ENCODE measurements around the gene UCP2. TPM values are rescaled to one million over a fixed set of nuclear protein-coding genes. Genes with fewer than 3 reads are reported as not detected.
"Not testable (repeated sequence)": the region's sequence is repeated elsewhere in the genome, so short reads cannot be mapped to it uniquely, and the experiment has no call there.

Gene UCP2
- total RNA-seq, 1 experiment from 2014 or later: 21.4 TPM

- DNase-seq (ENCODE audit: low read depth): no peak
These were observed 13.1 kb upstream of the UCP2 start for GRCh38 chr11:73995731-73996130.

DNA sequence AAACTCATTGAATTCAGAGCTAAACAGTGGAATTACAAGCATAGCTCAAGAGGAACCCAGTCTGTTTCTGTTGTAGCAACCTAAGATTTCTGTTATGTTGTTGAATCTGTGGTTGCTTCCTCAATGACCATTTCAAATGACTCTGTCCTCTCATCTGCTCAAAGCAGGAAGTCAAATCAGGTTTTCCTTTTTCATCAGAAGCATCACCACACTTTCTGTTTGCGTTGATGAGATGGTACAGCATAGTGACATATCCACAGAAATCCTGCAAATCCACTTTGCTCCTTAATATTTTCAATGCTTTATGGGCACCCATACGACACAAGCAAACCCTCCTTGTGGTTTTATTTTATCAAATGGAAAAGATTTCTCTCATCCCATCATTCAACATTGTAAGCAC is 12.6 kb upstream of the UCP2 start:
- peak; percentile 44 for DNase-seq (ENCODE audit: low read depth)

- DNase-seq (ENCODE audit: low read depth): no peak
These were observed 8.9 kb upstream of the UCP2 start for GRCh38 chr11:73991471-73992006.

GRCh38 chr11:73990730-73991129 is 8.1 kb upstream of the UCP2 start:
- DNase-seq (ENCODE audit: low read depth): no peak

GRCh38 chr11:73989156-73989555 is 6.5 kb upstream of the UCP2 start:
- no peak for DNase-seq (ENCODE audit: low read depth)

DNA sequence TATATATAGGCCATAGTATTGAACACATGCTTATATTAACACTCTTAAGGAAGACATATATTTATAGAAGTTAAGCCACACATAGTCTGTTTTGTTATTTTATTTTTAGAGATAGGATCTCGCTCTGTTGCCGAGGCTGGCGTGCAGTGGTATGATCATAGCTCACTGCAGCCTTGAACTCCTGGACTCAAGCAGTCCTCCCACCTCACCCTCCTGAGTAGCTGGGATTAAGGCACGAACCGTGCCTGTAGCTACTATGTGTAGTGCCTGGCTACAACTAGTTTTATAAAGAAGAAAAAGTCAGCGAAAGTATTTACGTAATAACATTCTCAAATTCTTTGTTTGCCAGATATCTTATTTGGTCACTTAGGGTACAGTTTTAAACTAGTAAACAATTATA is 5.6 kb upstream of the UCP2 start:
- no peak for DNase-seq (ENCODE audit: low read depth)

DNA sequence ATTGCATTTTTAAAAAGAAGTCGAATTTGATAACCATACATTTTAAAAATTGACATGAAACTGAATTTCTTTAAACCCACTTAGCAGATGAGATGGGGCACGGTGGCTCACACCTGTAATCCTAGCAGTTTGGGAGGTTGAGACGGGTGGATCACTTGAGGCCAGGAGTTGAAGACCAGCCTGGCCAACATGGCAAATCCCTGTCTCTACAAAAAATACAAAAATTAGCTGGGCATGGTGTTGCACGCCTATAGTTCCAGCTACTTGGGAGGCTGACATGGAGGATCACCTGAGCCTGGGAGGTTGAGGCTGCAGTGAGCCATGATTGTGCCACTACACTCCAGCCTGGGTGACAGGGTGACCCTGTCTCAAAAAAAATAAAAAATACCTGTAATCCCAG is 3.0 kb upstream of the UCP2 start:
- DNase-seq (ENCODE audit: low read depth): not testable (repeated sequence)

DNA sequence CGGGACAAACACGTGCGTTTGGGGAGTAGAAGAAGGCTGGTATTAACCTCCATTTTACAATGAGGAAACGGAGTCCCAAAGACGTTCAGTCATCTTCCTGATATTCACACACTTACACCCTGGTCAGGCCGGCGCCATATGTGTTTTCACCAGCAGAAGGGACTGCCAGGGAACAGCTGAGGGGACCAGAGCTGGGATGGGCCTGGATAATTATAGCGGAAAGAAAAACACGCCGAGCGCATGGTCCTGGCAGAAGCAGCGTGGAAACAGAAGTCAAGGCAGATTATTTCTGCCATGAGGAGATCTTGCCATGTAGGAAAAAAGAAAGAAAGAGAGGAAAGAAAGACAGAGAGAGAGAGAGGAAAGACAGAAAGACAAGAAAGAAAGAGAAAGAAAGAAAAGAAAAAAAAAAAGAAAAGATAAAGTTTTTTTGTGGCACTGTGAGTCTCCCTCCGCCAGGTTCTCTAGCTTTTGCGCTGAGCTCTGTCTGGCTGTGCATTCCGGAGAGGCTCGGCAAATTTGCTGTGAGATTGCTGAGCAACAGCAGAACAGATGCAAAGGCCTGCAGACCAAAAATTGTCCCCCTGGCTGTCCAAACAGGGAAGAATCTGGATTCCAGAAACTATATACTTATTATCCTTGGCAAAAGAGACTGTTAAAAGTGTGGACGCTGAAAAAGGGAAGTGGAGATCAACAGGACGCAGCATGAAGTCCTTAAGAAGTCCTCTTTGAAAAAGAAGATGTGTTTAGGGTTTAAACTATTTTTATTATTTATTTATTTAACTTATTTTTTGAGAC is 1.3 kb upstream of the UCP2 start:
- no peak for DNase-seq (ENCODE audit: low read depth)

- peak; percentile 94 for DNase-seq (ENCODE audit: low read depth)
These were observed 522 bp upstream of the UCP2 start for GRCh38 chr11:73982990-73983740.

DNA sequence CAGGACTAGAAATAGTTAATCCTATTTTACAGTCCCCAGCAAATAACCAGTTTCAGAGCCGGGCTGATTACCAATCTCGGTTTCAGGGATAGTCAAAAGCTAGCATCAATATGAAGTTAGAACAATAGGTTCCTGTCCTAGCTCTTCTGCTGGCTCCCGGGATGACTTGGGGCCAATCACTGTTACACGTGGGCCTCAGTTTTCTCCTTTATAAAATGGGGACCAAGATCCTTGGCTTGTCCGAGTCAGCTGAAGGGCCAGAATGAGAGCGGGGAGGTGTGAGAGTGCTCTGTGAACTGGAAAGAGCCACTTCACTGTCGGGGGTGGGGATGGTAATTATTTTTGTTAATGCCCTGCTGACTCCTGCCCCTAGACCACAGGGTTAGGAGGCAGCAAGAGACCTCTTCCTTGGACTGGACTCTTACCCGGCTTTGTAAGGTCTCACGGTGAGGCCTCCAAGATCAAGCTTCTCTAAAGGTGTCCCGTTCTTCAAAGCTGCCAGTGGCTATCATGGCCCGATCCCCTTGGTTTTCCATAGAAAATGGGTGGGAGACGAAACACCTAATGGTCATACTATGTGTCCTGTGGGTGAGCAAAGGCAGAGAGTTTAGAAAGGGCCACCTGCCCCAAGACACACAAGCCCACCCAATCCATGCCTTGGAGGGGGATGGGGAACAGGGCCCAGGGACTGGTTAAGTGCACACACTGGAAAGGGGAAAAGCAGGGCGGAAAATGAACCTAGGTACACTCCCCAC is 1.4 kb downstream of the UCP2 start:
- no peak for DNase-seq (ENCODE audit: low read depth)

GRCh38 chr11:73980001-73980961 is 2.4 kb downstream of the UCP2 start:
- no peak for DNase-seq (ENCODE audit: low read depth)

DNA sequence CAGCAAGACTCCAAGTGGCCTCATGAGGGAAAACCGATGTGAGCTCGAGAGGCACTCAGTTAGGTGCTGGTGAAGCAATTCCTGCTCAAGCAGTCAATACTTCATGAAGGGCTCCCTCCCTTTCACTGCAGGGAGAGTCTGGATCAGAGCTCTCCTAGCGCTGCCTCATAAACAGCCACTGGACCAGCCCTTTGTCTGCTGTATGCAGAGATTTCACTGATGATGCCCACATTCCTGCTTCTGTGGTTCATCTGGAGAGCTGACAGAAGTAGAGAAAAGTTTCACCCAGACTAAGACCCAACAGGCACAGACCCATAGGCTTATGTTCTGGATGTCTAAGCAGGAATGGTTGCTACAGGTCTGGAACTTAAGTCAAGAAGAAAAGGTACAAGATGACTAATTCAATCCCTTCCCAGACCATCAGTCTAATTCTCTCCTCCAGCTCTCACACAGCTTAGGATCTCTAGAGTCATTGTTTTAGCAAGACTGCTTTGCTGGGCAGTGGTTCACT is 4.0 kb downstream of the UCP2 start:
- DNase-seq (ENCODE audit: low read depth): no peak

GRCh38 chr11:73977856-73978519 is 4.7 kb downstream of the UCP2 start:
- DNase-seq (ENCODE audit: low read depth): no peak

DNA sequence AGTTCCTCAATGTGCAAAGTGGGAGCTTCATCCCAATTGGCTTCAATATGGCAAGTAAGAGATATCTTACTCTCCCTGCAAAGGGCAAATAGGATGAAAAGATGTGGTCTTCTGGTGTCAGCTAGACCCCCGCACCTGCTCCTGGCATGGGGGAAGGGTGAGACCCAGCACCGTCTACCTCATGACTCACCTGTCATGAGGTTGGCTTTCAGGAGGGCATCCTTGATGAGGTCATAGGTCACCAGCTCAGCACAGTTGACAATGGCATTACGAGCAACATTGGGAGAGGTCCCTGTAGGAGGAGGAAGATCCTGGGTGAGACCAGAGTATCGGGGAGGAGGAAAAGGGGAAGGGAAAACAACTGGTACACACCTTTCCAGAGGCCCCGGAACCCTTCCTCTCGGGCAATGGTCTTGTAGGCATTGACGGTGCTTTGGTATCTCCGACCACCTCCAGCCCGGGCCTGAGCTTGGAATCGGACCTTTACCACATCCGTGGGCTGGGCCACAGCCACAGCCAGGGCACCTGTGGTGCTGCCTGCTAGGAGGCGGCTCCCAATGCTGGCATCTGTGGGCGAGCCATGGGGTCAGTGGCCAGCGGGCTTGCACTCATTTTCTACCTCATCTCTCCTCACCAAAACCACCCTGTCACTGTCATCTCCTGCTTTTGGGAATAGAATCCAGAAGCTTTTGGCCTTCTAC is 6.0 kb downstream of the UCP2 start:
- DNase-seq (ENCODE audit: low read depth): no peak

DNA sequence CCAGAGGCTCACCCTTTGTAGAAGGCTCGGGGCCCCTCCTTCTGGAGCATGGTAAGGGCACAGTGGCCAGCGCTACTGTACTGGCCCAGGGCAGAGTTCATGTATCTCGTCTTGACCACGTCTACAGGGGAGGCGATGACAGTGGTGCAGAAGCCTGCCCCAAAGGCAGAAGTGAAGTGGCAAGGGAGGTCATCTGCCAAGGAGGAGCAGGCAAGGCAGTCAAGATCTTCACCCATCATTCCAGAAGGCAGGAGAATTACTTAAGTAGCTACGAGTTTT is 7.2 kb downstream of the UCP2 start:
- no peak for DNase-seq (ENCODE audit: low read depth)

GRCh38 chr11:73974604-73975478 is 7.8 kb downstream of the UCP2 start:
- DNase-seq (ENCODE audit: low read depth): no peak

- DNase-seq (ENCODE audit: low read depth): no peak
These were observed 9.8 kb downstream of the UCP2 start for GRCh38 chr11:73972620-73973449.

- no peak for DNase-seq (ENCODE audit: low read depth)
These were observed 10.5 kb downstream of the UCP2 start for GRCh38 chr11:73972187-73972586.
